Spinal cord (tissue), 10 donors: ENCODE measurements around the gene AKAP6. TPM values are rescaled to one million over a fixed set of nuclear protein-coding genes. Genes with fewer than 3 reads are reported as not detected.
A peak's percentile ranks its signal among the peaks of the same experiment; 100 is the strongest.

Experiments used
- DNase-seq, 6 donors: peaks; one replicate each; pipeline versions ENCODE4 v3.0.0 to v3.0.0-alpha.2; 2013 to 2015; ENCODE audit warnings: low spot score in 6 of 6, low read depth in 4 of 6
- H3K27ac ChIP-seq: one replicate; pipeline ENCODE4 v1.5.1; 2013; ENCODE audit warnings: low read depth, low read length, control low read depth
- H3K27me3 ChIP-seq: one replicate; pipeline ENCODE4 v1.6.1; 2013; ENCODE audit warnings: low read length; ENCODE audit not compliant: control insufficient read depth, insufficient read depth
- H3K36me3 ChIP-seq: one replicate; pipeline ENCODE4 v1.6.1; 2013; ENCODE audit warnings: low read length; ENCODE audit not compliant: control insufficient read depth, insufficient read depth
- H3K4me1 ChIP-seq: one replicate; pipeline ENCODE4 v1.6.1; 2013; ENCODE audit warnings: low read length; ENCODE audit not compliant: control insufficient read depth, insufficient read depth
- H3K4me3 ChIP-seq: one replicate; pipeline ENCODE4 v1.5.1; 2013; ENCODE audit warnings: low read depth, low read length, control low read depth
- H3K9me3 ChIP-seq: one replicate; pipeline ENCODE4 v1.6.1; 2013; ENCODE audit warnings: low read length; ENCODE audit not compliant: control insufficient read depth, insufficient read depth
- WGBS: methylation state at CpG from one replicate; pipeline ENCODE4 v1.1.5; 2013; ENCODE audit warnings: missing lambda C conversion rate; ENCODE audit not compliant: insufficient coverage; 5-methylcytosine and 5-hydroxymethylcytosine counted together
- polyA plus RNA-seq, 2 donors: library from polyadenylated mRNA; unstranded; fragments of 120-200 nt; gene quantifications; one replicate each; pipeline ENCODE4 v1.2.1, GENCODE V29; 2013; ENCODE audit not compliant: insufficient read length in 2 of 2
- total RNA-seq, 2 donors: library from RNA; depleted of rRNA in 1 of 2; stranded (reverse); fragments of 120-200 nt in 1 of 2; fragments of >200 nt in 1 of 2; gene quantifications; one replicate each; pipeline versions ENCODE4 v1.2.3 to v1.2.4, GENCODE V29; 2013 to 2014
- donor health status: healthy.

AKAP6 gene
- total and polyA plus RNA-seq, 4 donors = 42.6 to 126 (median 78.7) TPM

- peak overlapping the region; percentile 20 for H3K27ac ChIP-seq
- H3K4me3 ChIP-seq = no peak overlapping the region
- no peaks in the 10 kb centered on the region for H3K9me3 ChIP-seq
- WGBS = no CpG with 5 or more reads among the region's 2 CpGs
- no peaks in the 10 kb centered on the region for H3K27me3 ChIP-seq
- H3K36me3 ChIP-seq = no peaks in the 10 kb centered on the region
- DNase-seq = peak in 2 of 6 donors; percentile 42 to 44
- H3K4me1 ChIP-seq = peaks cover 12% of the 10 kb centered on the region
These were observed 139.9 kb downstream of the AKAP6 start for GRCh38 chr14:32468955-32469354.

GRCh38 chr14:32469388-32470160 is 140.5 kb downstream of the AKAP6 start:
- H3K4me3 ChIP-seq = no peak overlapping the region
- H3K4me1 ChIP-seq = peaks cover 13% of the 10 kb centered on the region
- peak overlapping the region; percentile 67 for H3K27ac ChIP-seq
- H3K36me3 ChIP-seq = no peaks in the 10 kb centered on the region
- no CpG with 5 or more reads among the region's 5 CpGs for WGBS
- H3K9me3 ChIP-seq = no peaks in the 10 kb centered on the region
- H3K27me3 ChIP-seq = no peaks in the 10 kb centered on the region
- DNase-seq = peak in 2 of 6 donors; percentile 67 to 81

- Histone ChIP-seq H3K27ac (peak overlapping the region; percentile 67), H3K4me3 (no peak overlapping the region), H3K27me3 (no peaks in the 10 kb centered on the region), H3K4me1 (peaks cover 13% of the 10 kb centered on the region), H3K36me3 (no peaks in the 10 kb centered on the region), H3K9me3 (no peaks in the 10 kb centered on the region)
- WGBS = 50% methylated on average over 2 of the region's 4 CpGs
- DNase-seq = peak in 2 of 6 donors; percentile 27 to 38
These were observed 141.1 kb downstream of the AKAP6 start for GRCh38 chr14:32470161-32470715.

DNA sequence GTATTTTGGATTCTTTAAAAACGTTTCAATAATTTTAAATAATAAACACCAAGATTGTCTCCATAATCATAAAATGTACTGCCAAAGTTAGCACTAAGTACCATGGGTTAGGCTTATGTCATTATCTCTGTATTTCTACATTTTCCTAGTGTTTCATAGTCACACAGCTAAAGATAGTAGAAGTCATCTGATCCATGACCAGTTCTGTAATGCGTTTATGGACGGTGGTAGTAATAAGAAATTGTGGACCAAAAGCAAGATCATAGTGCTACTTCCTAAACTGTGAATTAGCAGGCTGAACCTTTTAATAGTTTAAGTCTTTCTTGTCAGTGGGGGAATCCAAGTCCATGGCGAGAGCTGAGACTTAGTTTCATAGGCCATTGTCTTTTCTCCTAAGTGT is 142.1 kb downstream of the AKAP6 start:
- no peaks in the 10 kb centered on the region for H3K36me3 ChIP-seq
- H3K27ac ChIP-seq = peak overlapping the region; percentile 89
- H3K4me1 ChIP-seq = peaks cover 13% of the 10 kb centered on the region

GRCh38 chr14:32472076-32472475 is 143.0 kb downstream of the AKAP6 start:
- Histone ChIP-seq H3K27me3 (no peaks in the 10 kb centered on the region), H3K9me3 (no peaks in the 10 kb centered on the region), H3K4me1 (peaks cover 13% of the 10 kb centered on the region), H3K27ac (peak overlapping the region; percentile 89), H3K4me3 (no peak overlapping the region), H3K36me3 (no peaks in the 10 kb centered on the region)
- peak in 1 of 6 donors; percentile 32 for DNase-seq
- no CpG with 5 or more reads among the region's 1 CpG for WGBS

More for the DNA sequence above, 142.1 kb downstream of the AKAP6 start:
- no peak for DNase-seq
- WGBS = no CpG with 5 or more reads among the region's 4 CpGs
- H3K4me3 ChIP-seq = no peak overlapping the region
- H3K9me3 ChIP-seq = no peaks in the 10 kb centered on the region
- H3K27me3 ChIP-seq = no peaks in the 10 kb centered on the region

DNA sequence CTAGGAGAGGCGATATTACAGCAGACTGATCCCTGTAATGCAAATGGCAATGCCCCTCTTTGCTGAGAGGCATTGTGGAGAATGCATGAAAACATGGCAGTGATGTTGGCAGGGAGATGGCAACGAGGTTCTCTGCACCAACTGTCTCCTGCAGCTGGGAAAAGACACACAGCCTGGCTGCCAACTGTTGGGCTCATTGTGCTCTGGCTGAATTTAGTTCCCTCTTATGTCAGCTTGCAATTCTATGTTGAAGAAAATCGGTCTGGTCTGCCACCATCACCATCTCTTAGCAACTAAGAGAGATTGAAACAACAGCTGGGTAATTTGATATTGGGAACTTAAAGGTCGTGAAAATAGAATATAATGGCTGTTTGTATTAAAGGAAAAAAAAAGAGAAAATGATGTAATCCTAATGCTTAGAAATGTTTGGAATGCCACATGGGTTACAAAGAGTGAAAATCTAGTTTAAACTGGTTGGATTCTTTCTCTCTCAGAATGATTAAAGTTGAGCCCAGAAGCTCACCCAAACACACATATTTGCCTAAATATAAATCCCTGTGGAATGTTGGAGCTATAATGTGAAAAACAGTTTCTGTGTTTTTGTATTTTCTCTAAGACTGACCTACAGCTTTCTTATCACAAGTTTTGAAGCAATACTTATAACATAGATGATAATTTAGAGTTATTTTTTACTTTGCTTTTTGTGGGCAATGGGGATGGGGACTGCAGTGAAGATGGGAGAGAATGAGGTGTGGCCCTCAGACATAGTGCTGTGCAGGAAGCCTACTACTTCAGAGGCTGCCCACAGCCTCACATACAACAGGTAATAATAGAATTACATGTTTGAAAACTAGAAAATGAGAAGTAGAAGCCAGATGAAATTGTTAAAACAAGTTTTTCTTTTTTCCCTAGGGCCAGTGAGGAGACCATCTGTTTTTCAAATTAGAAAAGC is 143.7 kb downstream of the AKAP6 start:
- Histone ChIP-seq H3K36me3 (no peaks in the 10 kb centered on the region), H3K9me3 (no peaks in the 10 kb centered on the region), H3K27me3 (no peaks in the 10 kb centered on the region), H3K4me1 (peaks cover 13% of the 10 kb centered on the region), H3K4me3 (no peak overlapping the region), H3K27ac (peak overlapping the region; percentile 89)
- 4% methylated on average over 3 of the region's 4 CpGs for WGBS
- peak in 5 of 6 donors; percentile 52 to 95 (median 67) for DNase-seq

GRCh38 chr14:32473464-32473855 is 144.4 kb downstream of the AKAP6 start:
- DNase-seq = no peak
- H3K27me3 ChIP-seq = no peaks in the 10 kb centered on the region
- no peaks in the 10 kb centered on the region for H3K9me3 ChIP-seq
- H3K36me3 ChIP-seq = no peaks in the 10 kb centered on the region
- H3K27ac ChIP-seq = peak overlapping the region; percentile 89
- peaks cover 13% of the 10 kb centered on the region for H3K4me1 ChIP-seq
- 71% methylated on average over 2 of the region's 3 CpGs for WGBS
- no peak overlapping the region for H3K4me3 ChIP-seq

DNA sequence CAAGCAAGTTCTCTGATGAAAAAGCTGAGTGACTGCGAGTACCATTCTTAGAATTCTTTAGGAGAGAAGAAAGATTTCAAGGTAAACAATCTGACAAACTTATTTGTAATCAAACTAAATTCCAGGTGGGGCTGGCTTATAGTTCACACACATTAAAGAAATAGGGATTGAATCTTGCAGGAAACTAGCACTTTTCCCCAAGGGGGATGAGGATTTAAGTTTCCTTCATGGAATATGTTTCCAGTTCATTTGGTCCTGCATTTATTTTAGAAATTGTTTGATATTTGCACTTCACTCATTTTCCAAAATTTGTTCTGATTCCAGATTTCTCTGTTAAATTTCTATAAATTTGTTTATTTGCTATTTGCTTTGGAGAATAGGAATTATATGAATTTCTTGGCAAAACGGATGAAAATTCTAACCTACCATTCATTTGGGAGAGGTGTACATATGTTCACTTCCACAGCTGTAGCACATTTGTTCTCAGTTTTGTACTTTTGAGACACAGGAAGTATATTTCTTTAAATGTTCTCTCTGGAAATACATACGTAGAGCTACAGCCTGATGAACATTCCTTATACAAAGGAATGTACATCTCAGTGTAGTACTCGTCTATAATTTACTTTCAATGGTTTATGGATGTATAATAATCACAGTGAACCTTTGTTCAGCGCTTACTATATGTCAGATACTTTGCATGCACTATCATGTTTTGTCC is 145.5 kb downstream of the AKAP6 start:
- WGBS = no CpG with 5 or more reads among the region's 5 CpGs
- Histone ChIP-seq H3K4me1 (peaks cover 13% of the 10 kb centered on the region), H3K27me3 (no peaks in the 10 kb centered on the region), H3K27ac (peak overlapping the region; percentile 47), H3K36me3 (no peaks in the 10 kb centered on the region), H3K9me3 (no peaks in the 10 kb centered on the region), H3K4me3 (no peak overlapping the region)
- DNase-seq = no peak

- Histone ChIP-seq H3K36me3 (no peaks in the 10 kb centered on the region), H3K27ac (no peak overlapping the region), H3K27me3 (no peaks in the 10 kb centered on the region), H3K4me3 (no peak overlapping the region), H3K4me1 (peaks cover 13% of the 10 kb centered on the region), H3K9me3 (no peaks in the 10 kb centered on the region)
- WGBS = 100% methylated on average over 1 of the region's 4 CpGs
- DNase-seq = no peak
These were observed 147.4 kb downstream of the AKAP6 start for GRCh38 chr14:32476532-32476931.
